Bronchial epithelial cell (primary cell): ENCODE results near the gene FCER1G. TPM values are rescaled to one million over a fixed set of nuclear protein-coding genes. Genes with fewer than 3 reads are reported as not detected.
A peak's percentile ranks its signal among the peaks of the same experiment; 100 is the strongest.

ENCODE experiments used
- DNase-seq: peaks from one replicate; pipeline ENCODE4 v3.0.0-alpha.2; 2010; ENCODE audit warnings: low read depth
- FAIRE-seq: peaks from 2 replicates; lab custom pipeline; 2011; peaks lifted over from hg19 to GRCh38; lab: Jason Lieb, UNC
- H3K27me3 ChIP-seq: 2 replicates; pipeline ENCODE4 v1.5.1; 2011; ENCODE audit warnings: low read length; ENCODE audit not compliant: control insufficient read depth, insufficient read depth
- H3K36me3 ChIP-seq: 2 replicates; pipeline ENCODE4 v1.5.1; 2011; ENCODE audit warnings: low read length; ENCODE audit not compliant: control insufficient read depth, insufficient read depth
- H3K4me3 ChIP-seq: 2 replicates; pipeline ENCODE4 v1.5.1; 2011; ENCODE audit warnings: mild to moderate bottlenecking, low read depth, low read length, control low read depth
- CTCF ChIP-seq: IDR thresholded peaks from 2 replicates; pipeline ENCODE4 v1.5.1; 2011; ENCODE audit warnings: mild to moderate bottlenecking, moderate library complexity, low read length, control low read depth, inconsistent platforms; ENCODE audit not compliant: insufficient read depth, severe bottlenecking
- total RNA-seq: library from RNA; depleted of rRNA; stranded (reverse); fragments of >200 nt; gene quantifications from 2 replicates; pipeline ENCODE4 v1.2.1, GENCODE V29; 2014

The FCER1G gene
- total RNA-seq, 1 donor from 2014 or later, result 0.26 TPM

- no peak for TF ChIP-seq CTCF
- H3K27me3 ChIP-seq, result no peaks in the 10 kb centered on the region
- FAIRE-seq (no peak), DNase-seq (no peak)
- H3K36me3 ChIP-seq, result peaks cover 20% of the 10 kb centered on the region
- no peak overlapping the region for H3K4me3 ChIP-seq
These were observed 39.2 kb upstream of the FCER1G start for GRCh38 chr1:161175771-161176453.

GRCh38 chr1:161176468-161177111, 38.5 kb upstream of the FCER1G start:
- no peak for FAIRE-seq

GRCh38 chr1:161177112-161177935, 37.8 kb upstream of the FCER1G start, which contains the start of gene B4GALT3:
Gene B4GALT3 (minus strand): TSS chr1:161177507. CDS start chr1:161176060, 1,447 bp downstream.
- DNase-seq (peak; percentile 59), FAIRE-seq (no peak)
- peak; percentile 5 for TF ChIP-seq CTCF
- Histone ChIP-seq H3K27me3 (no peaks in the 10 kb centered on the region), H3K4me3 (peak within 1 kb of the TSS; percentile 92), H3K36me3 (peaks cover 15% of the 10 kb centered on the region)

More at GRCh38 chr1:161176468-161177111, 38.5 kb upstream of the FCER1G start:
- no peak for DNase-seq
- no peak for TF ChIP-seq CTCF
- Histone ChIP-seq H3K27me3 (no peaks in the 10 kb centered on the region), H3K36me3 (peaks cover 17% of the 10 kb centered on the region), H3K4me3 (peak overlapping the region; percentile 92)

- FAIRE-seq (no peak), DNase-seq (no peak)
- Histone ChIP-seq H3K36me3 (peaks cover 14% of the 10 kb centered on the region), H3K4me3 (peak overlapping the region; percentile 92), H3K27me3 (no peaks in the 10 kb centered on the region)
- no peak for TF ChIP-seq CTCF
These were observed 37.2 kb upstream of the FCER1G start for GRCh38 chr1:161177936-161178244.

GRCh38 chr1:161179698-161180097, 35.4 kb upstream of the FCER1G start:
- no peak for TF ChIP-seq CTCF
- H3K36me3 ChIP-seq, result peaks cover 6% of the 10 kb centered on the region
- no peak for FAIRE-seq
- H3K27me3 ChIP-seq, result no peaks in the 10 kb centered on the region
- no peak overlapping the region for H3K4me3 ChIP-seq
- peak; percentile 9 for DNase-seq
